ENCODE data around the gene STK38L. TPM values are rescaled to one million over a fixed set of nuclear protein-coding genes. Genes with fewer than 3 reads are reported as not detected.

STK38L gene
- total RNA-seq, 4 donors from 2014 or later = 70.0 to 111 (median 79.2) TPM

GRCh38 chr12:27219693-27220054, 24.4 kb upstream of the STK38L start:
- no peak for ATAC-seq
- 68 to 78% methylated on average over 3 to 5 of the region's 5 CpGs for WGBS, 2 donors (ENCODE audit: low coverage in 1 of 2)

GRCh38 chr12:27220055-27220987, 23.8 kb upstream of the STK38L start:
- H3K27ac ChIP-seq = peak overlapping the region; percentile 60 to 65 (median 64)
- H3K4me3 ChIP-seq = no peak overlapping the region
- TF ChIP-seq CTCF (IDR thresholded peaks at IDR 0.05) (no peak), POLR2AphosphoS5 (IDR thresholded peaks at IDR 0.05) (peak; percentile 17)
- WGBS, 2 donors (ENCODE audit: low coverage in 1 of 2) = 33 to 38% methylated on average over 4 of the region's 4 CpGs
- no peaks in the 10 kb centered on the region for H3K36me3 ChIP-seq
- H3K9me3 ChIP-seq = no peaks in the 10 kb centered on the region
- no peaks in the 10 kb centered on the region for H3K27me3 ChIP-seq
- no peak for ATAC-seq
- H3K4me1 ChIP-seq = peaks cover 0 to 12% (median 7%) of the 10 kb centered on the region in 3 donors

More at GRCh38 chr12:27219693-27220054, 24.4 kb upstream of the STK38L start:
- no peak overlapping the region for H3K4me3 ChIP-seq
- no peak for TF ChIP-seq POLR2AphosphoS5 (IDR thresholded peaks at IDR 0.05)
- no peak for TF ChIP-seq EP300 (IDR thresholded peaks at IDR 0.05)
- no peak for TF ChIP-seq POLR2A (IDR thresholded peaks at IDR 0.05)
- no peak for TF ChIP-seq CTCF (IDR thresholded peaks at IDR 0.05)
- H3K4me1 ChIP-seq = peaks cover 0 to 12% (median 7%) of the 10 kb centered on the region in 3 donors
- no peaks in the 10 kb centered on the region for H3K9me3 ChIP-seq
- H3K36me3 ChIP-seq = no peaks in the 10 kb centered on the region
- H3K27ac ChIP-seq = peak overlapping the region in 3 of 4 donors; percentile 60 to 65 (median 64)
- H3K27me3 ChIP-seq = no peaks in the 10 kb centered on the region

GRCh38 chr12:27220988-27221345, 23.1 kb upstream of the STK38L start:
- no peak for ATAC-seq
- Histone ChIP-seq H3K4me1 (peaks cover 0 to 12% (median 7%) of the 10 kb centered on the region in 3 donors), H3K36me3 (no peaks in the 10 kb centered on the region), H3K9me3 (no peaks in the 10 kb centered on the region), H3K27ac (peak overlapping the region in 2 of 4 donors; percentile 64 to 65), H3K4me3 (no peak overlapping the region), H3K27me3 (no peaks in the 10 kb centered on the region)
- 85 to 89% methylated on average over 4 of the region's 4 CpGs for WGBS, 2 donors (ENCODE audit: low coverage in 1 of 2)
- no peak for TF ChIP-seq CTCF (IDR thresholded peaks at IDR 0.05)
- TF ChIP-seq EP300 (IDR thresholded peaks at IDR 0.05) = no peak
- no peak for TF ChIP-seq POLR2A (IDR thresholded peaks at IDR 0.05)

- H3K4me1 ChIP-seq = peaks cover 0 to 19% (median 7%) of the 10 kb centered on the region in 3 donors
- H3K27me3 ChIP-seq = no peaks in the 10 kb centered on the region
- ATAC-seq = no peak
- H3K4me3 ChIP-seq = no peak overlapping the region
- no peaks in the 10 kb centered on the region for H3K9me3 ChIP-seq
- TF ChIP-seq POLR2AphosphoS5 (IDR thresholded peaks at IDR 0.05) (no peak), CTCF (IDR thresholded peaks at IDR 0.05) (no peak), EP300 (IDR thresholded peaks at IDR 0.05) (no peak), POLR2A (IDR thresholded peaks at IDR 0.05) (no peak)
- no peaks in the 10 kb centered on the region for H3K36me3 ChIP-seq
- H3K27ac ChIP-seq = no peak overlapping the region
- 86 to 90% methylated on average over 5 to 6 of the region's 7 CpGs for WGBS, 2 donors (ENCODE audit: low coverage in 1 of 2)
Observed at GRCh38 chr12:27221625-27222387, 22.3 kb upstream of the STK38L start.
